ENCODE data around the gene WFDC8.

WFDC8 gene

DNA sequence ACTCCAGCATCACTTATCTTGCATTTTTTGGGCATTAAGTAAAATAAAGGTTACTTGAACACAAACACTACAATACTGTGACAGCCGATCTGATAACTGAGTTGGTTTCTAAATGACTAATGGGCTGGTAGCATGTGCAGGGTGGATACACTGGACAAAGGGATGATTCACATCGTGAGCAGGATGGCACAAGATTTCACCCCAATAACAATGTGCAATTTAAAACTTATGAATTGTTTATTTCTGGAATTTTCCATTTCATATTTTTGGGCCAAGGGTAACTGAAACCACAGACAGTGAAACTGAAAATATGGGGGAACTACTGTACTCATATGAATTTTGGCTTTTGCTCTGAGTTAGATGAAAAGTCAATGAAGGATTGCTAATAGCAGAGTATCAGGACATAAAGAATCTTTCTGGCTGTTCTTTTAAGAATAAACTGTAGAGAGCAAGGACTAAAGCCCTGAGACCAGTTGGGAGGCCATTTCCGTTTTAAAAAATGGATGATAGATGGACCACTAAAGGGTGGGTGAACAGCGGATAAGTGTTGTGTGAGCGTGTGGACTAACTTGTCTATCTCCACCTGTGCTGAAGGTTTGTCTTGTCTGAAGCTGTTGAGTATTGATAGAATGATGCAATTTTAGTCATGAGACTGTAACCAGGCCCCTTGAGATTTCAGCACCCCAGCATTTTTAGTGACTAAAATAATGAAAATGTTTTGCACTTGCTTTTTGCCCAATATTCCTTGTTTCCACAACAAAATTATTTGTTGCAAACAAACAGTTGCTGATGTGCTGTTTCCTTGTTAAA lies 71.9 kb downstream of the WFDC8 start:
- H3K4me3 ChIP-seq (ENCODE audit: low read length): no peak overlapping the region
- no peaks in the 10 kb centered on the region for H3K27me3 ChIP-seq (ENCODE audit: control insufficient read depth, insufficient read depth, low read length)
- H3K36me3 ChIP-seq (ENCODE audit: control insufficient read depth, insufficient read depth, low read length): no peaks in the 10 kb centered on the region
- no peak overlapping the region for H3K27ac ChIP-seq (ENCODE audit: low read depth, low read length)
- peaks cover 3% of the 10 kb centered on the region for H3K4me1 ChIP-seq (ENCODE audit: control insufficient read depth, insufficient read depth, low read length)
- no peak overlapping the region for H3K9ac ChIP-seq (ENCODE audit: low read length)

DNA sequence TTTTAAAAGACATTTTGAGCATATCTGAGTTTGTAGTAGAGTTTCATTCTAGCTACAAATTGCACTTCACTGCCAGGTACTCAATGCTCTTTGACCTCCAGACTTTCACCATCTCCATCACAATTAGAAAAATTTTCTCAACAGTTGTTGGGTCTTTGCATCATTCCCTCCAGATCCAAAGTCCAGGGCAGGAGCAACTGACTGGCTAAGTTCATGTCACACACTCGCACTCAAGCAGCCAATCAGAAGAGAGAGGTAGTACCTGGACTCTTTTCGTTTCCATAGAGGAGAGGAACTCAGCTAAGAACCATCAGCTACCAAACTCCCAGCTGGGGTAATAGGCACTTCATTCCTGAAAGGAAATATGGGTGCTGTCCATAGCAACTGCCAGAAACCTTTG lies 72.7 kb downstream of the WFDC8 start:
- H3K27ac ChIP-seq (ENCODE audit: low read depth, low read length): no peak overlapping the region
- no peaks in the 10 kb centered on the region for H3K27me3 ChIP-seq (ENCODE audit: control insufficient read depth, insufficient read depth, low read length)
- H3K4me1 ChIP-seq (ENCODE audit: control insufficient read depth, insufficient read depth, low read length): peaks cover 6% of the 10 kb centered on the region

DNA sequence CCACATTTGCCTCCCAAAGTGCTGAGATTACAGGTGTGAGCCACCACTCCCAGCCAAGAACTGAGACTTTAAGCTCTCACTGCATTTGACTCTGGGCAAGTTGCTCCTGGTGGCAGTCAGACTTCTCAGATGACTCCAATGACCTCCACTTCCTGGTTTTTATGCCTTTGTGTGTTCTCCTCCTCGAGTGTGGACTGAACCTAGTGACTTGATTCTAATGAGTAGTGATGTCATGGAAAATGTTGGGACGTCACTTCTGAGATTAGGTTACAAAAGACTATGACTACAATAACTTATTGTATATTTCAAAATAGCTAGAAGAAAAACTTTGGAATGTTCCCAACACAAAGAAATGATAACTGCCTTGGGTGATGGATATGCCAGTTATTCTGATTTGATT lies 75.7 kb downstream of the WFDC8 start:
- H3K27me3 ChIP-seq (ENCODE audit: control insufficient read depth, insufficient read depth, low read length): no peaks in the 10 kb centered on the region
- peaks cover 6% of the 10 kb centered on the region for H3K4me1 ChIP-seq (ENCODE audit: control insufficient read depth, insufficient read depth, low read length)
- H3K27ac ChIP-seq (ENCODE audit: low read depth, low read length): no peak overlapping the region
- H3K4me3 ChIP-seq (ENCODE audit: low read length): no peak overlapping the region
- no peak overlapping the region for H3K9ac ChIP-seq (ENCODE audit: low read length)
- no peaks in the 10 kb centered on the region for H3K36me3 ChIP-seq (ENCODE audit: control insufficient read depth, insufficient read depth, low read length)

More for the DNA sequence above, 72.7 kb downstream of the WFDC8 start:
- H3K36me3 ChIP-seq (ENCODE audit: control insufficient read depth, insufficient read depth, low read length): no peaks in the 10 kb centered on the region
- no peak overlapping the region for H3K4me3 ChIP-seq (ENCODE audit: low read length)
- no peak overlapping the region for H3K9ac ChIP-seq (ENCODE audit: low read length)

DNA sequence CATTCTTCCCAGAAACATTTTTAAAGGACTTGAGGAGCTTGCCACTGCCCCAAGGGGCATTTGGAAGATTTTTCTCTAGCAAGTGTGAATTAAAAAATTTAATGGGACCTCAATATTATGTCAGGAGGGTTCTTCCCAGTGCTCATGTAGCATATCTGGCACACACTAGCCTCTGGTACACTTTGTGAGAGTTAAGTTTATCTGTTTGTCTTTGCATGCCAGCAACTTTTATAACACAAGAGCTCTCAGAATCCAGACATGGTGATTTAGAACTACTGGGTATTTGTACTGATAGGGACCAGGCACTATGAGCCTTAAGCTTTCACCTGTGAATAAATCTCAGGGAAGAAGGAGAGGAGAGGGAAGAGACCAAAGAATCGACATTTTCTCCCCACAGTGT lies 76.5 kb downstream of the WFDC8 start:
- Histone ChIP-seq H3K27me3 (ENCODE audit: control insufficient read depth, insufficient read depth, low read length) (no peaks in the 10 kb centered on the region), H3K4me1 (ENCODE audit: control insufficient read depth, insufficient read depth, low read length) (peaks cover 6% of the 10 kb centered on the region), H3K9ac (ENCODE audit: low read length) (no peak overlapping the region), H3K4me3 (ENCODE audit: low read length) (no peak overlapping the region), H3K27ac (ENCODE audit: low read depth, low read length) (no peak overlapping the region), H3K36me3 (ENCODE audit: control insufficient read depth, insufficient read depth, low read length) (no peaks in the 10 kb centered on the region)
